Measurements from ENCODE around the gene PEX14. TPM values are rescaled to one million over a fixed set of nuclear protein-coding genes. Genes with fewer than 3 reads are reported as not detected.

Gene PEX14
- total and polyA plus RNA-seq, 2 donors (not counting 3 experiments of a cell fraction or from before 2014, with no cell fraction given), result 19.5 to 26.5 TPM

- Histone ChIP-seq H3K79me2 (ENCODE audit: control insufficient read depth, insufficient read depth, low read length) (peaks cover 23% of the 10 kb centered on the region), H3K36me3 (ENCODE audit: control insufficient read depth in 2 of 2, extremely low read depth in 1 of 2, insufficient read depth in 2 of 2, low read length in 2 of 2) (no peaks in the 10 kb centered on the region), H3K9me3 (replicated peaks; ENCODE audit: control insufficient read depth, insufficient read depth, low read length) (no peaks in the 10 kb centered on the region), H3K4me1 (ENCODE audit: control insufficient read depth, extremely low read depth, insufficient read depth, low read length) (peaks cover 28% of the 10 kb centered on the region), H4K20me1 (replicated peaks; ENCODE audit: control insufficient read depth, extremely low read depth, insufficient read depth, low read length) (no peaks in the 10 kb centered on the region), H3K27ac (ENCODE audit: insufficient read depth, low read depth, low read length) (no peak overlapping the region), H3K4me3 (replicated peaks in 1 of 3; ENCODE audit: insufficient read depth in 1 of 3, low read depth in 1 of 3, low read length in 3 of 3) (no peak overlapping the region), H2AFZ (ENCODE audit: low read depth, low read length) (no peak overlapping the region), H3K9me1 (replicated peaks; ENCODE audit: control insufficient read depth, extremely low read depth, insufficient read depth, low read length) (no peaks in the 10 kb centered on the region), H3K4me2 (ENCODE audit: insufficient read depth, low read length) (no peak overlapping the region), H3K27me3 (ENCODE audit: control insufficient read depth in 2 of 2, insufficient read depth in 2 of 2, low read length in 2 of 2) (no peaks in the 10 kb centered on the region), H3K9ac (replicated peaks; ENCODE audit: extremely low read depth, insufficient read depth, low read length) (no peak overlapping the region)
- dilution Hi-C loops (cut with MboI; ENCODE audit: extremely low pct_ligation_motif_present, low sequenced_read_pairs) (no loop called here), intact Hi-C loops (cut with micrococcal nuclease) (loop anchor here (1.0 to 5.0 kb wide), 7 partner anchors 286 to 506 kb away; partner anchors contain the start of gene TARDBP)
- TF ChIP-seq, protein P1, sequence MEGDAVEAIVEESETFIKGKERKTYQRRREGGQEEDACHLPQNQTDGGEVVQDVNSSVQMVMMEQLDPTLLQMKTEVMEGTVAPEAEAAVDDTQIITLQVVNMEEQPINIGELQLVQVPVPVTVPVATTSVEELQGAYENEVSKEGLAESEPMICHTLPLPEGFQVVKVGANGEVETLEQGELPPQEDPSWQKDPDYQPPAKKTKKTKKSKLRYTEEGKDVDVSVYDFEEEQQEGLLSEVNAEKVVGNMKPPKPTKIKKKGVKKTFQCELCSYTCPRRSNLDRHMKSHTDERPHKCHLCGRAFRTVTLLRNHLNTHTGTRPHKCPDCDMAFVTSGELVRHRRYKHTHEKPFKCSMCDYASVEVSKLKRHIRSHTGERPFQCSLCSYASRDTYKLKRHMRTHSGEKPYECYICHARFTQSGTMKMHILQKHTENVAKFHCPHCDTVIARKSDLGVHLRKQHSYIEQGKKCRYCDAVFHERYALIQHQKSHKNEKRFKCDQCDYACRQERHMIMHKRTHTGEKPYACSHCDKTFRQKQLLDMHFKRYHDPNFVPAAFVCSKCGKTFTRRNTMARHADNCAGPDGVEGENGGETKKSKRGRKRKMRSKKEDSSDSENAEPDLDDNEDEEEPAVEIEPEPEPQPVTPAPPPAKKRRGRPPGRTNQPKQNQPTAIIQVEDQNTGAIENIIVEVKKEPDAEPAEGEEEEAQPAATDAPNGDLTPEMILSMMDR (IDR thresholded peaks at IDR 0.05; ENCODE audit: extremely low read depth in 1 of 2, insufficient read depth in 1 of 2, low read depth in 1 of 2, low read length in 2 of 2), result peak; percentile 83 to 88
- TF ChIP-seq GATA2 (IDR thresholded peaks at IDR 0.05; ENCODE audit: insufficient read depth, insufficient read length, low read depth, low read length), result no peak
- POLR2A ChIA-PET, result no interaction called here
- CTCF ChIA-PET, result interaction anchor here (0.6 to 7.5 kb wide), 43 partner anchors 9 to 530 kb away, joined by 3 to 132 read pairs (median 4); partner anchors contain the start of gene CENPS
- FAIRE-seq (peak; percentile 65), DNase-seq (ENCODE audit: low read depth, low spot score) (peak; percentile 49)
- no TSS peak for BruUV-seq (replicated peaks)
Measured at GRCh38 chr1:10507111-10507879, 32.5 kb downstream of the PEX14 start.

GRCh38 chr1:10508511-10508951 is 33.8 kb downstream of the PEX14 start:
- peaks cover 28% of the 10 kb centered on the region for H3K79me2 ChIP-seq (ENCODE audit: control insufficient read depth, insufficient read depth, low read length)
- no peaks in the 10 kb centered on the region for H4K20me1 ChIP-seq (replicated peaks; ENCODE audit: control insufficient read depth, extremely low read depth, insufficient read depth, low read length)
- DNase-seq (ENCODE audit: low read depth, low spot score) (no peak), FAIRE-seq (no peak)
- H3K36me3 ChIP-seq (ENCODE audit: control insufficient read depth in 2 of 2, extremely low read depth in 1 of 2, insufficient read depth in 2 of 2, low read length in 2 of 2), result no peaks in the 10 kb centered on the region
- no TSS peak for BruUV-seq (replicated peaks)
- H3K4me1 ChIP-seq (ENCODE audit: control insufficient read depth, extremely low read depth, insufficient read depth, low read length), result peaks cover 28% of the 10 kb centered on the region
- H3K4me2 ChIP-seq (ENCODE audit: insufficient read depth, low read length), result no peak overlapping the region
- POLR2A ChIA-PET, result no interaction called here
- dilution Hi-C loops (cut with MboI; ENCODE audit: extremely low pct_ligation_motif_present, low sequenced_read_pairs), result no loop called here
- CTCF ChIA-PET, result interaction anchor here (1.5 to 7.5 kb wide), 8 partner anchors 10 to 436 kb away, joined by 4 to 132 read pairs (median 19); no protein-coding TSS in a partner anchor
- intact Hi-C loops (cut with micrococcal nuclease), result loop anchor here (5.0 kb wide), 1 partner anchor 454 kb away; no protein-coding TSS in a partner anchor
- H3K9me1 ChIP-seq (replicated peaks; ENCODE audit: control insufficient read depth, extremely low read depth, insufficient read depth, low read length), result no peaks in the 10 kb centered on the region
- no peak for TF ChIP-seq GATA2 (IDR thresholded peaks at IDR 0.05; ENCODE audit: insufficient read depth, insufficient read length, low read depth, low read length)
- TF ChIP-seq, protein P1 (IDR thresholded peaks at IDR 0.05; ENCODE audit: extremely low read depth in 1 of 2, insufficient read depth in 1 of 2, low read depth in 1 of 2, low read length in 2 of 2), result no peak
- no peak for TF ChIP-seq EZH2 (IDR thresholded peaks at IDR 0.05; ENCODE audit: borderline replicate concordance, low read depth, low read length, severe bottlenecking)
- no peak for TF ChIP-seq FOS (IDR thresholded peaks at IDR 0.05; ENCODE audit: borderline replicate concordance, insufficient read depth, low read length)
- no peak for TF ChIP-seq POLR2A (IDR thresholded peaks at IDR 0.05; ENCODE audit: low read depth, low read length)
- TF ChIP-seq POLR2AphosphoS5 (IDR thresholded peaks at IDR 0.05; ENCODE audit: insufficient read depth, low read depth, low read length), result no peak
- TF ChIP-seq JUN (IDR thresholded peaks at IDR 0.05; ENCODE audit: borderline replicate concordance, insufficient read depth, insufficient read length, low read depth), result no peak
- TF ChIP-seq, protein P2, sequence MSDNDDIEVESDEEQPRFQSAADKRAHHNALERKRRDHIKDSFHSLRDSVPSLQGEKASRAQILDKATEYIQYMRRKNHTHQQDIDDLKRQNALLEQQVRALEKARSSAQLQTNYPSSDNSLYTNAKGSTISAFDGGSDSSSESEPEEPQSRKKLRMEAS (IDR thresholded peaks at IDR 0.05; ENCODE audit: insufficient read depth, insufficient read length), result no peak
- TF ChIP-seq MYC (IDR thresholded peaks at IDR 0.05; ENCODE audit: low read depth, low read length), result no peak
- H2AFZ ChIP-seq (ENCODE audit: low read depth, low read length), result no peak overlapping the region
- no peaks in the 10 kb centered on the region for H3K9me3 ChIP-seq (replicated peaks; ENCODE audit: control insufficient read depth, insufficient read depth, low read length)
- H3K9ac ChIP-seq (replicated peaks; ENCODE audit: extremely low read depth, insufficient read depth, low read length), result no peak overlapping the region
- no peak overlapping the region for H3K27ac ChIP-seq (ENCODE audit: insufficient read depth, low read depth, low read length)
- no peaks in the 10 kb centered on the region for H3K27me3 ChIP-seq (ENCODE audit: control insufficient read depth in 2 of 2, insufficient read depth in 2 of 2, low read length in 2 of 2)
- no peak overlapping the region for H3K4me3 ChIP-seq (replicated peaks in 1 of 3; ENCODE audit: insufficient read depth in 1 of 3, low read depth in 1 of 3, low read length in 3 of 3)

Data from endothelial cell of umbilical vein (primary cell).